Lung (tissue), 12 donors: Measurements from ENCODE around the gene ACACA. TPM values are rescaled to one million over a fixed set of nuclear protein-coding genes. Genes with fewer than 3 reads are reported as not detected.

ENCODE experiments used
- ATAC-seq: fragments of 200-7000 bp; cut with Tn5 transposase; one replicate; pipeline ENCODE4 v1.9.1; 2020; ENCODE audit warnings: moderate number of reproducible peaks; ENCODE audit not compliant: insufficient read depth, low FRiP score
- DNase-seq, 3 donors: peaks; one replicate each; pipeline ENCODE4 v3.0.0-alpha.2; 2013 to 2017
- H3K27ac ChIP-seq, 2 donors: one replicate each; pipeline ENCODE4 v1.5.1; 2013; ENCODE audit warnings: mild to moderate bottlenecking in 2 of 2, moderate library complexity in 2 of 2, control low read depth in 1 of 2, inconsistent platforms in 1 of 2, low read depth in 1 of 2, low read length in 1 of 2
- H3K27me3 ChIP-seq, 3 donors: one replicate each; pipeline ENCODE4 v1.5.1; 2013; ENCODE audit warnings: low read length in 2 of 3; ENCODE audit not compliant: control insufficient read depth in 3 of 3, insufficient read depth in 3 of 3
- H3K36me3 ChIP-seq, 4 donors: one replicate each; pipeline ENCODE4 v1.5.1; 2013; ENCODE audit warnings: low read length in 4 of 4, mild to moderate bottlenecking in 1 of 4, moderate library complexity in 1 of 4; ENCODE audit not compliant: control insufficient read depth in 4 of 4, insufficient read depth in 4 of 4
- H3K4me1 ChIP-seq, 5 donors: one replicate each; pipeline ENCODE4 v1.5.1; 2013; ENCODE audit warnings: low read length in 5 of 5, mild to moderate bottlenecking in 2 of 5, moderate library complexity in 1 of 5; ENCODE audit not compliant: control insufficient read depth in 5 of 5, insufficient read depth in 5 of 5
- H3K4me3 ChIP-seq: one replicate; pipeline ENCODE4 v1.5.1; 2013; ENCODE audit warnings: mild to moderate bottlenecking, control low read depth, moderate library complexity
- H3K9ac ChIP-seq, 2 donors: one replicate each; pipeline ENCODE4 v1.5.1; 2013; ENCODE audit warnings: low read length in 2 of 2, control low read depth in 1 of 2; ENCODE audit not compliant: insufficient read depth in 1 of 2
- H3K9me3 ChIP-seq, 4 donors: one replicate each; pipeline ENCODE4 v1.5.1; 2013; ENCODE audit warnings: low read length in 3 of 4, mild to moderate bottlenecking in 1 of 4, moderate library complexity in 1 of 4; ENCODE audit not compliant: control insufficient read depth in 4 of 4, insufficient read depth in 3 of 4
- CTCF ChIP-seq: IDR thresholded peaks from 2 replicates; pipeline ENCODE4 v1.5.1; 2012; ENCODE audit warnings: mild to moderate bottlenecking; ENCODE audit errors: control extremely low read depth, extremely low read depth
- WGBS, 2 donors: extraction: QIAGEN DNeasy Blood & Tissue Kit; methylation state at CpG; one replicate each; pipeline ENCODE4 v1.1.7; 2013; 5-methylcytosine and 5-hydroxymethylcytosine counted together
- polyA plus RNA-seq, 2 donors: library from polyadenylated mRNA; stranded (reverse); fragments of 200-250 nt; gene quantifications; one replicate each; pipeline ENCODE4 v1.2.1, GENCODE V29; 2013
- total RNA-seq, 2 donors: library from RNA; depleted of rRNA in 1 of 2; stranded (reverse); fragments of >200 nt in 1 of 2; gene quantifications; one replicate each; pipeline ENCODE4 v1.2.1, GENCODE V29; 2014 to 2021
- donor health status: control.
- donor health status: control.
- donor health status: Bipolar disorder and iron deficiency.
- donor health status: healthy.
- donor health status: DM: yes; HTN: yes; CAD: no.

The ACACA gene
- total and polyA plus RNA-seq, 4 donors = 26.0 to 111 (median 55.6) TPM

GRCh38 chr17:37432671-37433070 lies 26.0 kb upstream of the ACACA start:
- no peak overlapping the region for H3K4me3 ChIP-seq

GRCh38 chr17:37430051-37430627 lies 23.5 kb upstream of the ACACA start:
- H3K9me3 ChIP-seq = no peaks in the 10 kb centered on the region
- WGBS, 2 donors = 55 to 64% methylated on average over 1 of the region's 1 CpG
- DNase-seq (no peak), ATAC-seq (no peak)
- H3K27me3 ChIP-seq = no peaks in the 10 kb centered on the region
- no peak overlapping the region for H3K4me3 ChIP-seq
- H3K4me1 ChIP-seq = no peaks in the 10 kb centered on the region
- no peak overlapping the region for H3K9ac ChIP-seq
- peaks cover 13 to 25% (median 20%) of the 10 kb centered on the region in 4 donors for H3K36me3 ChIP-seq
- H3K27ac ChIP-seq = no peak overlapping the region
- TF ChIP-seq CTCF = no peak

More at GRCh38 chr17:37432671-37433070, 26.0 kb upstream of the ACACA start:
- no peak for ATAC-seq
- TF ChIP-seq CTCF = no peak
- Histone ChIP-seq H3K36me3 (peaks cover 6 to 20% (median 11%) of the 10 kb centered on the region in 4 donors), H3K9me3 (no peaks in the 10 kb centered on the region), H3K27me3 (no peaks in the 10 kb centered on the region), H3K27ac (no peak overlapping the region), H3K4me1 (no peaks in the 10 kb centered on the region), H3K9ac (no peak overlapping the region)
- DNase-seq = no peak
- WGBS, 2 donors = 95 to 99% methylated on average over 2 of the region's 2 CpGs

GRCh38 chr17:37429453-37429852 lies 22.8 kb upstream of the ACACA start:
- H3K4me1 ChIP-seq = no peaks in the 10 kb centered on the region
- ATAC-seq (no peak), DNase-seq (no peak)
- H3K9ac ChIP-seq = no peak overlapping the region
- no peaks in the 10 kb centered on the region for H3K9me3 ChIP-seq
- H3K4me3 ChIP-seq = no peak overlapping the region
- H3K27ac ChIP-seq = no peak overlapping the region
- WGBS, 2 donors = 97 to 100% methylated on average over 1 of the region's 1 CpG
- H3K27me3 ChIP-seq = no peaks in the 10 kb centered on the region
- TF ChIP-seq CTCF = no peak
- peaks cover 13 to 28% (median 24%) of the 10 kb centered on the region in 4 donors for H3K36me3 ChIP-seq

- Histone ChIP-seq H3K27ac (no peak overlapping the region), H3K9ac (no peak overlapping the region), H3K4me1 (no peaks in the 10 kb centered on the region), H3K4me3 (no peak overlapping the region), H3K27me3 (no peaks in the 10 kb centered on the region), H3K9me3 (no peaks in the 10 kb centered on the region), H3K36me3 (peaks cover 13 to 31% (median 23%) of the 10 kb centered on the region in 4 donors)
- DNase-seq (no peak), ATAC-seq (no peak)
- TF ChIP-seq CTCF = no peak
- 100% methylated on average over 2 to 3 of the region's 3 CpGs for WGBS, 2 donors
These were observed 22.4 kb upstream of the ACACA start for GRCh38 chr17:37429039-37429438.
